Ovary (tissue), 3 donors: Measurements from ENCODE around the gene HLA-DPB1.

ENCODE experiments used
- EP300 ChIP-seq: sonication (generic); formaldehyde crosslinking; IDR thresholded peaks from one replicate; pipeline ENCODE4 v1.6.1; 2017; ENCODE audit warnings: antibody characterized with exemption
- POLR2A ChIP-seq: fragments of 450-650 bp; IDR thresholded peaks from one replicate; pipeline ENCODE4 v1.6.1; 2017; ENCODE audit warnings: antibody characterized with exemption, mild to moderate bottlenecking, moderate library complexity
- TF ChIP-seq, protein P1 (sequence below), 3 donors: fragments of 450-650 bp in 2 of 3; fragments of 200-600 bp in 1 of 3; IDR thresholded peaks; one replicate each; pipeline versions ENCODE4 v1.5.1 to v1.8.0; 2016 to 2022; ENCODE audit warnings: antibody characterized with exemption in 3 of 3, mild to moderate bottlenecking in 1 of 3
- donor health status: DM: no; HTN: no; CAD: no.

DNA sequence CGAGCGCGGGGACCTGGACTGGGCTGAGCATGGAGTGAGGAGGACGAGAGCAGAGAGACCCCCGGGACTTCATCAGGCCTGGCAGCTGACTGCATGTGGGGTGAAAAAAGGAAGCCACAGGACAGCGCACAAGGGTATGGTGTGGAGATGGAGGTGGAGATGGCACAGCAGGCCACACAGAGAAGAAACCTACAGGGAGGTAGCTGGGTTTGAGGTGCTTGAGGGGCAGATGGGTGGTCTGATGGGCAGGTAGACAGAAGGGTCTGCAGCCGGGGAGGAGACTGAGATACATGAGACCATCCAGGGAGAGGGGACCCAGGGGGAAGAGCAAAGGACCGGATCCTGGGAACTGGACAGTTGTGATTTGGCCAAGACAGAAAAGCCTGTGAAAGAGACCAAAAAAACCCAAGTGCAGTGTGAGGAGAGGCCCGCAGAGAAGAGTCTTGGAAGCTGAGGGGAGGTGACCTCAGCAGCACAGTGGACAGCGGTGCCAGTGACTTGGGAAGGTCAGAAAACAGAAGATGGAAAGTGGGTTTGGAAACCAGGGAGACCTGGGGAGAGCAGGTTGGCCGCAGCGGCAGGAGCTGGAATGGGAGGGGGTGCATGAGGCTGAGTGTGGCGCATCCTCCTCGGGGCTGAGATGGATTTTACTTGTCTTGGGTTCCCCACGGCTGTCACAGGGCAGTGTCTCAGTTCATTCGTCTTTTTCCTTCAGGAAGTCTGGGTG is 5.5 kb downstream of the HLA-DPB1 start:
- TF ChIP-seq, protein P1, sequence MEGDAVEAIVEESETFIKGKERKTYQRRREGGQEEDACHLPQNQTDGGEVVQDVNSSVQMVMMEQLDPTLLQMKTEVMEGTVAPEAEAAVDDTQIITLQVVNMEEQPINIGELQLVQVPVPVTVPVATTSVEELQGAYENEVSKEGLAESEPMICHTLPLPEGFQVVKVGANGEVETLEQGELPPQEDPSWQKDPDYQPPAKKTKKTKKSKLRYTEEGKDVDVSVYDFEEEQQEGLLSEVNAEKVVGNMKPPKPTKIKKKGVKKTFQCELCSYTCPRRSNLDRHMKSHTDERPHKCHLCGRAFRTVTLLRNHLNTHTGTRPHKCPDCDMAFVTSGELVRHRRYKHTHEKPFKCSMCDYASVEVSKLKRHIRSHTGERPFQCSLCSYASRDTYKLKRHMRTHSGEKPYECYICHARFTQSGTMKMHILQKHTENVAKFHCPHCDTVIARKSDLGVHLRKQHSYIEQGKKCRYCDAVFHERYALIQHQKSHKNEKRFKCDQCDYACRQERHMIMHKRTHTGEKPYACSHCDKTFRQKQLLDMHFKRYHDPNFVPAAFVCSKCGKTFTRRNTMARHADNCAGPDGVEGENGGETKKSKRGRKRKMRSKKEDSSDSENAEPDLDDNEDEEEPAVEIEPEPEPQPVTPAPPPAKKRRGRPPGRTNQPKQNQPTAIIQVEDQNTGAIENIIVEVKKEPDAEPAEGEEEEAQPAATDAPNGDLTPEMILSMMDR (IDR thresholded peaks at IDR 0.05), result no peak
- TF ChIP-seq POLR2A (no peak), EP300 (no peak)
